ENCODE measurements around the gene LPCAT2. TPM values are rescaled to one million over a fixed set of nuclear protein-coding genes. Genes with fewer than 3 reads are reported as not detected.

LPCAT2 gene
- polyA plus RNA-seq, 1 donor from 2014 or later: 0.59 TPM

- TF ChIP-seq RAD21 (conservative IDR thresholded peaks at IDR 0.05): no peak
Measured at GRCh38 chr16:55478827-55479429, 29.9 kb upstream of the LPCAT2 start, which contains the start of gene MMP2 (continued).

- Histone ChIP-seq H2AFZ (ENCODE audit: low read depth, low read length) (no peak overlapping the region), H3K9me3 (ENCODE audit: low read length) (no peaks in the 10 kb centered on the region), H3K27me3 (ENCODE audit: insufficient read depth, low read depth, low read length) (peaks cover 32% of the 10 kb centered on the region), H3K36me3 (ENCODE audit: insufficient read depth, low read length) (no peaks in the 10 kb centered on the region), H3K4me2 (ENCODE audit: low read length) (peak overlapping the region; percentile 44), H3K27ac (ENCODE audit: low read length) (no peak overlapping the region), H3K79me2 (replicated peaks; ENCODE audit: insufficient read depth, low read length) (no peaks in the 10 kb centered on the region), H3K9ac (ENCODE audit: low read length) (peak overlapping the region; percentile 62), H3K4me3 (ENCODE audit: low read length) (peak overlapping the region; percentile 81), H3F3A (ENCODE audit: insufficient read depth, low read length, poor library complexity, severe bottlenecking) (no peaks in the 10 kb centered on the region), H3K9me2 (ENCODE audit: insufficient read depth, low read length) (no peaks in the 10 kb centered on the region), H4K20me1 (ENCODE audit: insufficient read depth) (no peaks in the 10 kb centered on the region)
- TF ChIP-seq TAF1 (IDR thresholded peaks at IDR 0.05; ENCODE audit: low read depth) (no peak), REST (IDR thresholded peaks at IDR 0.05; ENCODE audit: borderline replicate concordance) (no peak), SMC3 (conservative IDR thresholded peaks at IDR 0.05; ENCODE audit: poor library complexity) (no peak), POLR2AphosphoS5 (IDR thresholded peaks at IDR 0.05) (no peak), EP300 (conservative IDR thresholded peaks at IDR 0.05; ENCODE audit: poor library complexity, severe bottlenecking) (no peak), EZH2 (IDR thresholded peaks at IDR 0.05; ENCODE audit: borderline replicate concordance, insufficient read depth, low read length, poor library complexity, severe bottlenecking) (no peak), MXI1 (conservative IDR thresholded peaks at IDR 0.05; ENCODE audit: poor library complexity, severe bottlenecking) (no peak), RAD21 (conservative IDR thresholded peaks at IDR 0.05) (no peak)
- TF ChIP-seq, protein P1, sequence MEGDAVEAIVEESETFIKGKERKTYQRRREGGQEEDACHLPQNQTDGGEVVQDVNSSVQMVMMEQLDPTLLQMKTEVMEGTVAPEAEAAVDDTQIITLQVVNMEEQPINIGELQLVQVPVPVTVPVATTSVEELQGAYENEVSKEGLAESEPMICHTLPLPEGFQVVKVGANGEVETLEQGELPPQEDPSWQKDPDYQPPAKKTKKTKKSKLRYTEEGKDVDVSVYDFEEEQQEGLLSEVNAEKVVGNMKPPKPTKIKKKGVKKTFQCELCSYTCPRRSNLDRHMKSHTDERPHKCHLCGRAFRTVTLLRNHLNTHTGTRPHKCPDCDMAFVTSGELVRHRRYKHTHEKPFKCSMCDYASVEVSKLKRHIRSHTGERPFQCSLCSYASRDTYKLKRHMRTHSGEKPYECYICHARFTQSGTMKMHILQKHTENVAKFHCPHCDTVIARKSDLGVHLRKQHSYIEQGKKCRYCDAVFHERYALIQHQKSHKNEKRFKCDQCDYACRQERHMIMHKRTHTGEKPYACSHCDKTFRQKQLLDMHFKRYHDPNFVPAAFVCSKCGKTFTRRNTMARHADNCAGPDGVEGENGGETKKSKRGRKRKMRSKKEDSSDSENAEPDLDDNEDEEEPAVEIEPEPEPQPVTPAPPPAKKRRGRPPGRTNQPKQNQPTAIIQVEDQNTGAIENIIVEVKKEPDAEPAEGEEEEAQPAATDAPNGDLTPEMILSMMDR (IDR thresholded peaks at IDR 0.05; ENCODE audit: poor library complexity, severe bottlenecking): no peak
Measured at GRCh38 chr16:55479430-55480140, 29.3 kb upstream of the LPCAT2 start.

GRCh38 chr16:55480228-55480655, 28.6 kb upstream of the LPCAT2 start:
- Histone ChIP-seq H3K4me2 (ENCODE audit: low read length) (peak overlapping the region; percentile 44), H3K9ac (ENCODE audit: low read length) (no peak overlapping the region), H3K27ac (ENCODE audit: low read length) (no peak overlapping the region), H3K79me2 (replicated peaks; ENCODE audit: insufficient read depth, low read length) (no peaks in the 10 kb centered on the region), H3F3A (ENCODE audit: insufficient read depth, low read length, poor library complexity, severe bottlenecking) (no peaks in the 10 kb centered on the region), H3K36me3 (ENCODE audit: insufficient read depth, low read length) (no peaks in the 10 kb centered on the region), H3K9me2 (ENCODE audit: insufficient read depth, low read length) (no peaks in the 10 kb centered on the region), H3K27me3 (ENCODE audit: insufficient read depth, low read depth, low read length) (peaks cover 32% of the 10 kb centered on the region), H3K9me3 (ENCODE audit: low read length) (no peaks in the 10 kb centered on the region), H2AFZ (ENCODE audit: low read depth, low read length) (no peak overlapping the region), H4K20me1 (ENCODE audit: insufficient read depth) (no peaks in the 10 kb centered on the region), H3K4me3 (ENCODE audit: low read length) (peak overlapping the region; percentile 81)
- no peak for TF ChIP-seq RAD21 (conservative IDR thresholded peaks at IDR 0.05)
- TF ChIP-seq TAF1 (IDR thresholded peaks at IDR 0.05; ENCODE audit: low read depth): no peak
- no peak for TF ChIP-seq REST (IDR thresholded peaks at IDR 0.05; ENCODE audit: borderline replicate concordance)
- no peak for TF ChIP-seq EZH2 (IDR thresholded peaks at IDR 0.05; ENCODE audit: borderline replicate concordance, insufficient read depth, low read length, poor library complexity, severe bottlenecking)
- TF ChIP-seq SMC3 (conservative IDR thresholded peaks at IDR 0.05; ENCODE audit: poor library complexity): no peak
- no peak for TF ChIP-seq MXI1 (conservative IDR thresholded peaks at IDR 0.05; ENCODE audit: poor library complexity, severe bottlenecking)
- no peak for TF ChIP-seq EP300 (conservative IDR thresholded peaks at IDR 0.05; ENCODE audit: poor library complexity, severe bottlenecking)
- no peak for TF ChIP-seq POLR2AphosphoS5 (IDR thresholded peaks at IDR 0.05)
- TF ChIP-seq, protein P1 (IDR thresholded peaks at IDR 0.05; ENCODE audit: poor library complexity, severe bottlenecking): no peak

Measured in neural cell (in vitro differentiated cells).